K562 (cell line): ENCODE data around the gene UBAC2. TPM values are rescaled to one million over a fixed set of nuclear protein-coding genes. Genes with fewer than 3 reads are reported as not detected.

Experiments
- CHD4 ChIP-seq: fragments of 200-600 bp; sonication (generic); IDR thresholded peaks from 3 replicates; pipeline ENCODE4 v1.6.1; 2012; ENCODE audit warnings: low read depth, mild to moderate bottlenecking, mixed read lengths, low read length, inconsistent platforms; ENCODE audit not compliant: insufficient read depth, insufficient replicate concordance, poor library complexity, severe bottlenecking
- HNRNPL ChIP-seq: fragments of 200-400 bp; formaldehyde crosslinking; IDR thresholded peaks from 2 replicates; pipeline ENCODE4 v1.6.1; 2017; ENCODE audit warnings: low read depth, mild to moderate bottlenecking, low read length
- KAT2B ChIP-seq: IDR thresholded peaks from one replicate; pipeline ENCODE4 v1.6.1; 2012; ENCODE audit warnings: low read depth, mild to moderate bottlenecking, control low read depth, inconsistent platforms, low read length, moderate library complexity
- KDM4B ChIP-seq, 2 experiments: fragments of 450-650 bp in 1 of 2; sonication (generic) in 1 of 2; IDR thresholded peaks; 2 replicates each; pipeline ENCODE4 v1.6.1; 2016 to 2017; ENCODE audit warnings: borderline replicate concordance in 2 of 2, antibody characterized with exemption in 1 of 2, low read depth in 1 of 2, mild to moderate bottlenecking in 1 of 2
- MED1 ChIP-seq: sonication (generic); formaldehyde crosslinking; IDR thresholded peaks from 2 replicates; pipeline ENCODE4 v1.8.1; 2023; ENCODE audit warnings: missing genetic modification reagents, borderline replicate concordance
- SAFB2 ChIP-seq: fragments of 200-400 bp; formaldehyde crosslinking; IDR thresholded peaks from 2 replicates; pipeline ENCODE4 v1.6.1; 2018; ENCODE audit warnings: borderline replicate concordance, low read length, low read depth, moderate library complexity; ENCODE audit not compliant: severe bottlenecking
- TGIF2 ChIP-seq: sonication (generic); formaldehyde crosslinking; IDR thresholded peaks from 2 replicates; pipeline ENCODE4 v1.8.1; 2022; ENCODE audit warnings: mild to moderate bottlenecking, missing genetic modification reagents, moderate library complexity
- ZNF583 ChIP-seq: fragments of 250-450 bp; sonication (Bioruptor Pico); IDR thresholded peaks from 2 replicates; pipeline ENCODE4 v1.4.0; 2020
- ZNF707 ChIP-seq: fragments of 250-450 bp; sonication (Bioruptor Pico); conservative IDR thresholded peaks from 2 replicates; pipeline ENCODE4 v1.8.0; 2022; ENCODE audit warnings: inconsistent platforms, mild to moderate bottlenecking, moderate library complexity
- polyA plus RNA-seq, 8 experiments: library from polyadenylated mRNA; depleted of rRNA in 4 of 8; stranded (reverse) in 5 of 8; unstranded in 3 of 8; fragments of >200 nt; fragmentation: Nextera tagmentation in 2 of 8; fragmentation: Illumina TruSeq in 1 of 8; extraction: Ambion mirVana in 2 of 8; extraction: Trizol in 1 of 8; gene quantifications; 2 replicates each; pipeline versions ENCODE4 v1.2.1 to v1.2.3, GENCODE V29; 2011 to 2014; ENCODE audit warnings: inconsistent platforms in 1 of 8, missing spikeins in 1 of 8
- total RNA-seq, 7 experiments: library from RNA; depleted of rRNA in 6 of 7; stranded (reverse); fragments of >200 nt in 6 of 7; fragmentation: Illumina TruSeq in 2 of 7; extraction: Trizol in 2 of 7; gene quantifications; 2 replicates each; pipeline versions ENCODE4 v1.2.1 to v1.2.3, GENCODE V29; 2011 to 2021; ENCODE audit warnings: low replicate concordance in 1 of 7
- TF ChIP-seq, protein P1 (sequence below): fragments of 200-600 bp; sonication (generic); IDR thresholded peaks from one replicate; pipeline ENCODE4 v1.6.1; 2012; ENCODE audit warnings: mild to moderate bottlenecking, low read depth, low read length, inconsistent platforms
- TF ChIP-seq, protein P2 (sequence below): fragments of 250-450 bp; sonication (Bioruptor Pico); IDR thresholded peaks from 2 replicates; pipeline ENCODE4 v1.4.0; 2020; ENCODE audit warnings: mild to moderate bottlenecking, moderate library complexity, borderline replicate concordance
- TF ChIP-seq, protein P3 (sequence below): fragments of 450-650 bp; IDR thresholded peaks from 2 replicates; pipeline ENCODE4 v1.6.1; 2017; ENCODE audit warnings: mild to moderate bottlenecking, moderate library complexity

UBAC2 gene
- total and polyA plus RNA-seq, 9 of the 15 experiments (the other 6 are each of a cell fraction or from before 2014, with no cell fraction given) = 6.0 to 84.1 (median 32.3) TPM

DNA sequence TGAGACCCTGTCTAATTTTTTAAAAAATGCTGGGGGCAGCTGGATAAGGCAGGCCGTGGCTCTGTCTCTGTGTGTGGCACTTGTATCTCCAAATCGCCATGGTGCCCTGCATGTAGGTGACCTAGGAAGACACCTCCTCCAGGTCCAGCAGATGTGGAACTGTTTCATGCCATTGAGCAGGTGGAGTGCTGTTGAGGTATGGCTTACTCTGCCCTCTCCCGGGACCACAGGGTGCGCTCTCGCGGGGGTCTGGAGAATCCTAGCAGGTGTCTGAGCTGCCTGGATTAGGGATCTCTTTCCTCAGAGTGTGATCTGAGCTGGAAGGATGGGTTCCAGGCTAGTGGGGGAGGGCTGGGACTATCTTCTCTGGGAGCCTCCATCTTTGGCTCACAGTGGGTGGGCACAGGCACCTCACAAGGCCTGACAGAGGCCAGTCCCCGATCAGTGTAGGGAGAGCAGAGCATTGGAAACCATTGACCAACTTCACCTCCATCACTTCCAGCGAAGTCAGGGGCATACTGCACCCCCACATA is 233.0 kb downstream of the UBAC2 start (continued):
- TF ChIP-seq, protein P1, sequence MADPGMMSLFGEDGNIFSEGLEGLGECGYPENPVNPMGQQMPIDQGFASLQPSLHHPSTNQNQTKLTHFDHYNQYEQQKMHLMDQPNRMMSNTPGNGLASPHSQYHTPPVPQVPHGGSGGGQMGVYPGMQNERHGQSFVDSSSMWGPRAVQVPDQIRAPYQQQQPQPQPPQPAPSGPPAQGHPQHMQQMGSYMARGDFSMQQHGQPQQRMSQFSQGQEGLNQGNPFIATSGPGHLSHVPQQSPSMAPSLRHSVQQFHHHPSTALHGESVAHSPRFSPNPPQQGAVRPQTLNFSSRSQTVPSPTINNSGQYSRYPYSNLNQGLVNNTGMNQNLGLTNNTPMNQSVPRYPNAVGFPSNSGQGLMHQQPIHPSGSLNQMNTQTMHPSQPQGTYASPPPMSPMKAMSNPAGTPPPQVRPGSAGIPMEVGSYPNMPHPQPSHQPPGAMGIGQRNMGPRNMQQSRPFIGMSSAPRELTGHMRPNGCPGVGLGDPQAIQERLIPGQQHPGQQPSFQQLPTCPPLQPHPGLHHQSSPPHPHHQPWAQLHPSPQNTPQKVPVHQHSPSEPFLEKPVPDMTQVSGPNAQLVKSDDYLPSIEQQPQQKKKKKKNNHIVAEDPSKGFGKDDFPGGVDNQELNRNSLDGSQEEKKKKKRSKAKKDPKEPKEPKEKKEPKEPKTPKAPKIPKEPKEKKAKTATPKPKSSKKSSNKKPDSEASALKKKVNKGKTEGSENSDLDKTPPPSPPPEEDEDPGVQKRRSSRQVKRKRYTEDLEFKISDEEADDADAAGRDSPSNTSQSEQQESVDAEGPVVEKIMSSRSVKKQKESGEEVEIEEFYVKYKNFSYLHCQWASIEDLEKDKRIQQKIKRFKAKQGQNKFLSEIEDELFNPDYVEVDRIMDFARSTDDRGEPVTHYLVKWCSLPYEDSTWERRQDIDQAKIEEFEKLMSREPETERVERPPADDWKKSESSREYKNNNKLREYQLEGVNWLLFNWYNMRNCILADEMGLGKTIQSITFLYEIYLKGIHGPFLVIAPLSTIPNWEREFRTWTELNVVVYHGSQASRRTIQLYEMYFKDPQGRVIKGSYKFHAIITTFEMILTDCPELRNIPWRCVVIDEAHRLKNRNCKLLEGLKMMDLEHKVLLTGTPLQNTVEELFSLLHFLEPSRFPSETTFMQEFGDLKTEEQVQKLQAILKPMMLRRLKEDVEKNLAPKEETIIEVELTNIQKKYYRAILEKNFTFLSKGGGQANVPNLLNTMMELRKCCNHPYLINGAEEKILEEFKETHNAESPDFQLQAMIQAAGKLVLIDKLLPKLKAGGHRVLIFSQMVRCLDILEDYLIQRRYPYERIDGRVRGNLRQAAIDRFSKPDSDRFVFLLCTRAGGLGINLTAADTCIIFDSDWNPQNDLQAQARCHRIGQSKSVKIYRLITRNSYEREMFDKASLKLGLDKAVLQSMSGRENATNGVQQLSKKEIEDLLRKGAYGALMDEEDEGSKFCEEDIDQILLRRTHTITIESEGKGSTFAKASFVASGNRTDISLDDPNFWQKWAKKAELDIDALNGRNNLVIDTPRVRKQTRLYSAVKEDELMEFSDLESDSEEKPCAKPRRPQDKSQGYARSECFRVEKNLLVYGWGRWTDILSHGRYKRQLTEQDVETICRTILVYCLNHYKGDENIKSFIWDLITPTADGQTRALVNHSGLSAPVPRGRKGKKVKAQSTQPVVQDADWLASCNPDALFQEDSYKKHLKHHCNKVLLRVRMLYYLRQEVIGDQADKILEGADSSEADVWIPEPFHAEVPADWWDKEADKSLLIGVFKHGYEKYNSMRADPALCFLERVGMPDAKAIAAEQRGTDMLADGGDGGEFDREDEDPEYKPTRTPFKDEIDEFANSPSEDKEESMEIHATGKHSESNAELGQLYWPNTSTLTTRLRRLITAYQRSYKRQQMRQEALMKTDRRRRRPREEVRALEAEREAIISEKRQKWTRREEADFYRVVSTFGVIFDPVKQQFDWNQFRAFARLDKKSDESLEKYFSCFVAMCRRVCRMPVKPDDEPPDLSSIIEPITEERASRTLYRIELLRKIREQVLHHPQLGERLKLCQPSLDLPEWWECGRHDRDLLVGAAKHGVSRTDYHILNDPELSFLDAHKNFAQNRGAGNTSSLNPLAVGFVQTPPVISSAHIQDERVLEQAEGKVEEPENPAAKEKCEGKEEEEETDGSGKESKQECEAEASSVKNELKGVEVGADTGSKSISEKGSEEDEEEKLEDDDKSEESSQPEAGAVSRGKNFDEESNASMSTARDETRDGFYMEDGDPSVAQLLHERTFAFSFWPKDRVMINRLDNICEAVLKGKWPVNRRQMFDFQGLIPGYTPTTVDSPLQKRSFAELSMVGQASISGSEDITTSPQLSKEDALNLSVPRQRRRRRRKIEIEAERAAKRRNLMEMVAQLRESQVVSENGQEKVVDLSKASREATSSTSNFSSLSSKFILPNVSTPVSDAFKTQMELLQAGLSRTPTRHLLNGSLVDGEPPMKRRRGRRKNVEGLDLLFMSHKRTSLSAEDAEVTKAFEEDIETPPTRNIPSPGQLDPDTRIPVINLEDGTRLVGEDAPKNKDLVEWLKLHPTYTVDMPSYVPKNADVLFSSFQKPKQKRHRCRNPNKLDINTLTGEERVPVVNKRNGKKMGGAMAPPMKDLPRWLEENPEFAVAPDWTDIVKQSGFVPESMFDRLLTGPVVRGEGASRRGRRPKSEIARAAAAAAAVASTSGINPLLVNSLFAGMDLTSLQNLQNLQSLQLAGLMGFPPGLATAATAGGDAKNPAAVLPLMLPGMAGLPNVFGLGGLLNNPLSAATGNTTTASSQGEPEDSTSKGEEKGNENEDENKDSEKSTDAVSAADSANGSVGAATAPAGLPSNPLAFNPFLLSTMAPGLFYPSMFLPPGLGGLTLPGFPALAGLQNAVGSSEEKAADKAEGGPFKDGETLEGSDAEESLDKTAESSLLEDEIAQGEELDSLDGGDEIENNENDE = no peak
- TF ChIP-seq CHD4 (no peak), KDM4B (IDR thresholded peaks at IDR 0.05; ENCODE audit: borderline replicate concordance in 2 of 2, low read depth in 1 of 2) (no peak), ZNF583 (CRISPR knock-in tag) (no peak), MED1 (CRISPR knock-in tag) (no peak), HNRNPL (no peak), ZNF707 (CRISPR knock-in tag) (no peak), TGIF2 (CRISPR knock-in tag) (no peak), SAFB2 (no peak), KAT2B (no peak)
- TF ChIP-seq, protein P2, sequence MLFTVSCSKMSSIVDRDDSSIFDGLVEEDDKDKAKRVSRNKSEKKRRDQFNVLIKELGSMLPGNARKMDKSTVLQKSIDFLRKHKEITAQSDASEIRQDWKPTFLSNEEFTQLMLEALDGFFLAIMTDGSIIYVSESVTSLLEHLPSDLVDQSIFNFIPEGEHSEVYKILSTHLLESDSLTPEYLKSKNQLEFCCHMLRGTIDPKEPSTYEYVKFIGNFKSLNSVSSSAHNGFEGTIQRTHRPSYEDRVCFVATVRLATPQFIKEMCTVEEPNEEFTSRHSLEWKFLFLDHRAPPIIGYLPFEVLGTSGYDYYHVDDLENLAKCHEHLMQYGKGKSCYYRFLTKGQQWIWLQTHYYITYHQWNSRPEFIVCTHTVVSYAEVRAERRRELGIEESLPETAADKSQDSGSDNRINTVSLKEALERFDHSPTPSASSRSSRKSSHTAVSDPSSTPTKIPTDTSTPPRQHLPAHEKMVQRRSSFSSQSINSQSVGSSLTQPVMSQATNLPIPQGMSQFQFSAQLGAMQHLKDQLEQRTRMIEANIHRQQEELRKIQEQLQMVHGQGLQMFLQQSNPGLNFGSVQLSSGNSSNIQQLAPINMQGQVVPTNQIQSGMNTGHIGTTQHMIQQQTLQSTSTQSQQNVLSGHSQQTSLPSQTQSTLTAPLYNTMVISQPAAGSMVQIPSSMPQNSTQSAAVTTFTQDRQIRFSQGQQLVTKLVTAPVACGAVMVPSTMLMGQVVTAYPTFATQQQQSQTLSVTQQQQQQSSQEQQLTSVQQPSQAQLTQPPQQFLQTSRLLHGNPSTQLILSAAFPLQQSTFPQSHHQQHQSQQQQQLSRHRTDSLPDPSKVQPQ = no peak
- TF ChIP-seq, protein P3, sequence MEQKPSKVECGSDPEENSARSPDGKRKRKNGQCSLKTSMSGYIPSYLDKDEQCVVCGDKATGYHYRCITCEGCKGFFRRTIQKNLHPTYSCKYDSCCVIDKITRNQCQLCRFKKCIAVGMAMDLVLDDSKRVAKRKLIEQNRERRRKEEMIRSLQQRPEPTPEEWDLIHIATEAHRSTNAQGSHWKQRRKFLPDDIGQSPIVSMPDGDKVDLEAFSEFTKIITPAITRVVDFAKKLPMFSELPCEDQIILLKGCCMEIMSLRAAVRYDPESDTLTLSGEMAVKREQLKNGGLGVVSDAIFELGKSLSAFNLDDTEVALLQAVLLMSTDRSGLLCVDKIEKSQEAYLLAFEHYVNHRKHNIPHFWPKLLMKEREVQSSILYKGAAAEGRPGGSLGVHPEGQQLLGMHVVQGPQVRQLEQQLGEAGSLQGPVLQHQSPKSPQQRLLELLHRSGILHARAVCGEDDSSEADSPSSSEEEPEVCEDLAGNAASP = no peak
